Skin of body (tissue), 2 donors: ENCODE measurements around the gene TUBGCP3. TPM values are rescaled to one million over a fixed set of nuclear protein-coding genes. Genes with fewer than 3 reads are reported as not detected.

Experiments used
- DNase-seq: peaks from one replicate; lab custom pipeline; 2025; lab: John Stamatoyannopoulos, UW
- total RNA-seq: library from RNA; depleted of rRNA; stranded (reverse); fragments of >200 nt; gene quantifications from one replicate; pipeline ENCODE4 v1.2.3, GENCODE V29; 2014

TUBGCP3 gene
- total RNA-seq, 1 donor from 2014 or later, result 25.5 TPM

DNA sequence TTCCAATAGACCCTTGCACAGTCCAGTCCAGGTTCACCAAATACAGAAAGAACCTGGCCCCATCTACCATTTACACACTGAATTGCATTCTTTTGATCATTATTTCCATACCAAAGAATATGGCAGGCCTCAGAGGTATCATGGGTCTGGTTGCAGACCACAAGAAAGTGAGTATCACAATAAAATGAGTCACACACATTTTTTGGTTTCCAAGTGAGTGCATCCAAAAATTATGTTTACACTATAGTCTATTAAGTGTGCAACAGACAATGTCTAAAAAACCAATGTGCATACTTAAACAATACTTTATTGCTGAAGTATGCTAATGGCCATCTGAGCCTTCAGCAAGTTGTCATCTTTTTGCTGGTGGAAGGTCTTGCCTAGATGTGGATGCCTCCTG lies 106.5 kb downstream of the TUBGCP3 start:
- no peak for DNase-seq

DNA sequence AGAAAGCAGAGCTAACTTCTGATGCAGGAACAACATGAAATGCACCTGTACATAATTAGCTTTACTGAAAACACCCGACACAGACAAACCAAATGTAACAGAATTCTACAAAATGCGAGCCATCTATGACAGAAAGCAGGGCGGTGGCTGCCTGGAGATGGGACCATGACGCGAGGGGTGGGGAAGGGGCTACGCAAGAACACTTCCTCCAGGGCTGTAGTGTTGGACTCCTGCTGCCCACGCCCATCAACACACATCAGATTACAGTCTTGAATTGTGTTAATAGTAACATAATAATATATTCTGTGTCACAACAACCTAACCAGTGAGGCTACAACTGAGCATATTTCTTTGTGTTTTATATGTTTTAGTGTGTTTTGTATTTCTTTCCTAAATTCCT lies 108.6 kb downstream of the TUBGCP3 start:
- no peak for DNase-seq

- DNase-seq, result no peak
Measured at GRCh38 chr13:112477070-112477619, 110.8 kb downstream of the TUBGCP3 start.

GRCh38 chr13:112475889-112476288 lies 112.1 kb downstream of the TUBGCP3 start:
- no peak for DNase-seq

- DNase-seq, result no peak
Measured at GRCh38 chr13:112474869-112475268, 113.1 kb downstream of the TUBGCP3 start.

GRCh38 chr13:112473818-112474217 lies 114.1 kb downstream of the TUBGCP3 start:
- no peak for DNase-seq

GRCh38 chr13:112469071-112469745 lies 118.7 kb downstream of the TUBGCP3 start:
- no peak for DNase-seq

GRCh38 chr13:112468069-112468468 lies 119.9 kb downstream of the TUBGCP3 start:
- DNase-seq, result no peak

DNA sequence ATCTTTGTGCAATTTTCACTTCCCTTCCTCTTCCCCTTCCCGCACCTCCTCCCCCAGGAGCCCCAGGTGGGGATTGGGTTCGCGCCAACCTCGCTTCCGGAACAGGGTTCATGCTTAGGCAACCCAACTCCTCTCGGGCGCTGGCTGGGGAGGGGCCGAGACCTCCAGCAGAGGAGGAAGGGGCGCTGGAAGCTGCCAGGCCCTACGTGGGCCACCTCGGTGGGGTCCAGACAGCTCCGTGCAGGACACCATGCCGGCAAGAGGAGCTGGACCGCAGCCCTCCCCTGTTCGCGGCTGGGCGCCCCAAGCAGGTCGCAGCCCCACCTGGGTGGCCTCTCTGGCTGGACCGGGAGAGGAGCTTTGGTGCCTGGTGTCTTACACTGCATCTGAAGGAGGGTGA lies 120.7 kb downstream of the TUBGCP3 start:
- no peak for DNase-seq

GRCh38 chr13:112466132-112467058 lies 121.6 kb downstream of the TUBGCP3 start:
- DNase-seq, result no peak

GRCh38 chr13:112465251-112466131 lies 122.5 kb downstream of the TUBGCP3 start:
- no peak for DNase-seq

DNA sequence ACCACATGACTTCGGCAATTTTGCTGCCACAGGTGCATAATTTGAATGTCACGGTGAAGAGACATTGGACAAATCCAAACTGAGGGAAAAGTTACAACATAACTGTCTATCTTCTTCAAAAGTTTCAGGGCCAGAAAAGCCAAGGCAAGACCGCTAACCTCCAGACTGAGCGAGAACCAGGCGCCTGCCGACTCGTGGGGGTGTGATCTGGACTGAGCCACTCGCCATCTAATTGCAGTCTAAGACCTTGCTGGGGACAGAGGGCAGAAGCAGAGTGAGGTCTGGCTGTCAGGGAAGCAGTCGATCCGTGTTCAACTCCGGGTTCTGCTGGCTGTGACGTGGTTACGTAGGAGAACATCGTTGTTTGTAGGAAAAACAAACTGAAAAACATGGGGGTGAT lies 123.2 kb downstream of the TUBGCP3 start:
- no peak for DNase-seq

- DNase-seq, result no peak
Measured at GRCh38 chr13:112462408-112462807, 125.5 kb downstream of the TUBGCP3 start.

DNA sequence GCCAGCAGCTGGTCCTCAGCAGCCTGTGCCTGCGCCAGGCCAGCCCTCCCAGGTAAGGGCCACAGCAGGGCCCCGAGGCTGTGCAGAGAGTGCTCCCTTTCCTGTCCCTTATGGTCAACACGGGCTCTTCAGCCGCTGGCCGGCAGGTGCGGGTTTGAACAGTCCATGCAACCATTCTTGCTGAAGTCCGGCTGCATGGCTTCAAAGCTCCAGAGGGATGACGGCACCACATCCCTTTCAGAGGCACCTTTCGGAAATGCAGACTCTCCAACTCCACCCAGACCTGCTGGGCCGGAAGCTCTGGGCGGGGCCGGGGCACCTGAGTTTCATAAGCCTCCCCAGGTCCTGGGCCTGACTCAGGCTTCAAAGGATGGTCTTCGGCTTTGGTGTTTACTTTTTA lies 130.5 kb downstream of the TUBGCP3 start:
- no peak for DNase-seq

- no peak for DNase-seq
Measured at GRCh38 chr13:112457081-112457480, 130.9 kb downstream of the TUBGCP3 start.

DNA sequence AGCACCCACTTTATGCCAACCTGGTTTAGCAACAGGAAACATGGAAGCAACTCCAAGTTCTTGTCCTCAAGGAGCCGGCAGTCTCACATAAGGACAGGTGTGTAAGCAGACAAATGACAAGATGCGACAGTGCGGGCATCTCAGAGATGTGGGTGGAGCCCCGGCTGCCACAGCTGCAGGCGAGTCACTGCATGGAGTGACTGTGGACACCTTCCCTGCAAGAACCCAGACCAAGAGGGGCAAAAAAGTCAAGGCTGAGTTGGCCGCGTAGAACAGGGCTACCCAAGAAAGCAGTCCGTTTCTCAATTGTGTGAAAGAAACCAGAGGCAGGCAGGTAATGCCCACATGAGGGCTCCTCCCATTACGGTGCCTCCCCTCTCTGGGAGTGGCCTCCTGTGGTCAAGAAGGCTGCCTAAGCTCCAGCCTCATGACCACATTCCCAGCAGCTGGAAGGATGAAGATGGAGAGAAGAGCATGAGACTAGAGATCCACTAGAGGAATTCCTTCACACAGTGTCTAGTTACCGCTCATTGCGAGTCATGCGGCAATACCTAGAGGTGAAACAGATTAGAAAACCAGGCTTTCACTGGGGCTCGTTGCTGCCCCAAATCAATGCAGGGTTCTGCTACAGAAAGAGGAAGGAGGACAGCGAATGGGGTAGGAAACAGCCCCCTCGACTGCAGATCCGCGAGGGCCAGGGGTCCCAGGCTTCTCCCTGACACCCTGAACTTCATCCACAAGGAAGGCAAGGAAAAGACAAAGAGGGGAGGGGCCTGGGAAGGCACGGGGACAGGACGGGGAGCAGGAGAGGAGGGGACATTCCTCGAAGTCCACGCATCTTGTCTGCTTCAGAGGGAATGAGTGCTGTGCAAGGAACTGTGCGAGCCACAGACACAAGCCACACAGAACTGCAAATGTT lies 131.6 kb downstream of the TUBGCP3 start:
- DNase-seq, result no peak

DNA sequence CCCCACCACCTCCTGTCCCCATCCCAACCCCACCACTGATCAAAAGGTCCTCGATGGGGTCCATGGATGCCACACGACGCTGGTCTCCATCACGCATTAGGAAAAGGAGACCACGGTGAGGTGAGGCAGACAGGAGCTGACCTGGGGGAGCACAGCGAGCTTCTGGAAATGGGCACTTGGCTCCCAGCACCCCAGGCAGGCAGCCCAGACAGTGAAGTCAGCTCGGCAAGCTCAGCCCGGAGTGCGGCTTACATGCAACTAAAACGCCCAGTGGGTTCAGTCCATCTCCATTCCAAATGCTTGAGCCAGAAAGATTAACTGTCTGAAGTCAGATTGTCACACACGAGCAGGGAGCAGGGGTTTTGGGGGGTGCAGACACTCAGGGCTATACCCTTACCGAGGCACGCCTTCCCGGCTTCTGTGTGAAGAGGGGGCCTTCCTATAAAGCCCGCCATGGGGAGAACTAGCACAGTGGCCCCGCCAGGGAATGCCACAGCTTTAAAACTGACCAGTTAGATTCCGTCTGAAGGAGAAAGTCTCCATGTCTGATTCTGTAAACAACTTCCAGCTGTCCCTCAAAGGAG lies 132.4 kb downstream of the TUBGCP3 start:
- DNase-seq, result no peak

GRCh38 chr13:112454648-112455334 lies 133.2 kb downstream of the TUBGCP3 start:
- no peak for DNase-seq
